ENCODE results near the gene EPRS1.

EPRS1 gene

DNA sequence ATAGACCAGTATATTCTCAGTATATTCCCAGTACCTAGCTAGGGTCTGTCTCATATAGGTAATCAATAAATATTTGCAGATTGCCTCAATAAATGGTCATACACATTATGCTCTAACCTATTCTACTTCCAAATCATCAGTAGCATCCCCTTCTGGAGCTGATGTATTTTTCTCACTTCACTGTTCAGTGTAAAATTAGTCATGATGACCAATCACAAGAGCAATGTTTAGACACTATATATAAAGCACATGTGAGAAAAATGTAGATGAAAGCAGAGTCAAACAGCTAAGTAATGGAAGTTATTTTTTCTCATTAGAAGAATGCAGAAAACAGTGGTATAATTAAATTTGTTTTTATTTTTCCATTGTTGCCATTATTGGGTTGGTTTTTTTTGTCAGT lies 34.7 kb downstream of the EPRS1 start:
- Histone ChIP-seq H3K4me1 (ENCODE audit: control insufficient read depth, low read length) (0 out of 2 replicates have a peak, but pooled peaks cover 7% of the 10 kb centered on the region), H3K27ac (ENCODE audit: low read depth, low read length) (no peak overlapping the region), H3K36me3 (ENCODE audit: control insufficient read depth, low read length) (peaks cover 87% of the 10 kb centered on the region), H3K79me2 (ENCODE audit: control insufficient read depth, low read length) (no peaks in the 10 kb centered on the region), H3K4me3 (ENCODE audit: low read length) (no peak overlapping the region), H3K4me2 (ENCODE audit: low read length) (no peak overlapping the region), H4K20me1 (ENCODE audit: control insufficient read depth, insufficient read depth, low read depth, low read length) (no peaks in the 10 kb centered on the region), H3K9me3 (ENCODE audit: control insufficient read depth, insufficient read depth, low read length) (no peaks in the 10 kb centered on the region), H3F3A (ENCODE audit: control insufficient read depth, insufficient read depth) (0 out of 2 replicates have a peak, but pooled peaks cover 4% of the 10 kb centered on the region), H3K27me3 (ENCODE audit: control insufficient read depth, low read length) (no peaks in the 10 kb centered on the region), H3K9me2 (replicated peaks; ENCODE audit: control insufficient read depth, low read length) (no peaks in the 10 kb centered on the region)
- TF ChIP-seq CTCF (IDR thresholded peaks at IDR 0.05; ENCODE audit: low read depth, low read length, poor library complexity, severe bottlenecking) (no peak), EZH2phosphoT487 (IDR thresholded peaks at IDR 0.05; ENCODE audit: borderline replicate concordance, low read length) (no peak)

- Histone ChIP-seq H3K27me3 (ENCODE audit: control insufficient read depth, low read length) (no peaks in the 10 kb centered on the region), H3K36me3 (ENCODE audit: control insufficient read depth, low read length) (peaks cover 89% of the 10 kb centered on the region), H3K79me2 (ENCODE audit: control insufficient read depth, low read length) (no peaks in the 10 kb centered on the region), H3K4me3 (ENCODE audit: low read length) (no peak overlapping the region), H3K9me2 (replicated peaks; ENCODE audit: control insufficient read depth, low read length) (no peaks in the 10 kb centered on the region), H3F3A (ENCODE audit: control insufficient read depth, insufficient read depth) (0 out of 2 replicates have a peak, but pooled peaks cover 4% of the 10 kb centered on the region), H3K9me3 (ENCODE audit: control insufficient read depth, insufficient read depth, low read length) (no peaks in the 10 kb centered on the region), H3K27ac (ENCODE audit: low read depth, low read length) (no peak overlapping the region), H4K20me1 (ENCODE audit: control insufficient read depth, insufficient read depth, low read depth, low read length) (no peaks in the 10 kb centered on the region), H3K4me1 (ENCODE audit: control insufficient read depth, low read length) (0 out of 2 replicates have a peak, but pooled peaks cover 4% of the 10 kb centered on the region), H3K4me2 (ENCODE audit: low read length) (no peak overlapping the region)
- TF ChIP-seq EZH2phosphoT487 (IDR thresholded peaks at IDR 0.05; ENCODE audit: borderline replicate concordance, low read length) (no peak), CTCF (IDR thresholded peaks at IDR 0.05; ENCODE audit: low read depth, low read length, poor library complexity, severe bottlenecking) (no peak)
These were observed 38.9 kb downstream of the EPRS1 start for GRCh38 chr1:220007438-220007837.

GRCh38 chr1:220005489-220005888 lies 40.8 kb downstream of the EPRS1 start:
- H3K27me3 ChIP-seq (ENCODE audit: control insufficient read depth, low read length): no peaks in the 10 kb centered on the region
- TF ChIP-seq CTCF (IDR thresholded peaks at IDR 0.05; ENCODE audit: low read depth, low read length, poor library complexity, severe bottlenecking) (no peak), EZH2phosphoT487 (IDR thresholded peaks at IDR 0.05; ENCODE audit: borderline replicate concordance, low read length) (no peak)
- H3K4me1 ChIP-seq (ENCODE audit: control insufficient read depth, low read length): no peaks in the 10 kb centered on the region
- no peak overlapping the region for H3K4me3 ChIP-seq (ENCODE audit: low read length)
- no peaks in the 10 kb centered on the region for H3K9me3 ChIP-seq (ENCODE audit: control insufficient read depth, insufficient read depth, low read length)
- H3K27ac ChIP-seq (ENCODE audit: low read depth, low read length): no peak overlapping the region
- peaks cover 81% of the 10 kb centered on the region for H3K36me3 ChIP-seq (ENCODE audit: control insufficient read depth, low read length)
- no peaks in the 10 kb centered on the region for H3K9me2 ChIP-seq (replicated peaks; ENCODE audit: control insufficient read depth, low read length)
- no peaks in the 10 kb centered on the region for H4K20me1 ChIP-seq (ENCODE audit: control insufficient read depth, insufficient read depth, low read depth, low read length)
- no peak overlapping the region for H3K4me2 ChIP-seq (ENCODE audit: low read length)
- no peaks in the 10 kb centered on the region for H3K79me2 ChIP-seq (ENCODE audit: control insufficient read depth, low read length)
- no peaks in the 10 kb centered on the region for H3F3A ChIP-seq (ENCODE audit: control insufficient read depth, insufficient read depth)
